Smooth muscle cell of the pulmonary artery (primary cell): Measurements from ENCODE around the gene SDK1. TPM values are rescaled to one million over a fixed set of nuclear protein-coding genes. Genes with fewer than 3 reads are reported as not detected.

Source experiments
- total RNA-seq: library from RNA; depleted of rRNA; stranded (reverse); fragments of >200 nt; gene quantifications from 2 replicates; pipeline ENCODE4 v1.2.3, GENCODE V29; 2014

Gene SDK1, protein sequence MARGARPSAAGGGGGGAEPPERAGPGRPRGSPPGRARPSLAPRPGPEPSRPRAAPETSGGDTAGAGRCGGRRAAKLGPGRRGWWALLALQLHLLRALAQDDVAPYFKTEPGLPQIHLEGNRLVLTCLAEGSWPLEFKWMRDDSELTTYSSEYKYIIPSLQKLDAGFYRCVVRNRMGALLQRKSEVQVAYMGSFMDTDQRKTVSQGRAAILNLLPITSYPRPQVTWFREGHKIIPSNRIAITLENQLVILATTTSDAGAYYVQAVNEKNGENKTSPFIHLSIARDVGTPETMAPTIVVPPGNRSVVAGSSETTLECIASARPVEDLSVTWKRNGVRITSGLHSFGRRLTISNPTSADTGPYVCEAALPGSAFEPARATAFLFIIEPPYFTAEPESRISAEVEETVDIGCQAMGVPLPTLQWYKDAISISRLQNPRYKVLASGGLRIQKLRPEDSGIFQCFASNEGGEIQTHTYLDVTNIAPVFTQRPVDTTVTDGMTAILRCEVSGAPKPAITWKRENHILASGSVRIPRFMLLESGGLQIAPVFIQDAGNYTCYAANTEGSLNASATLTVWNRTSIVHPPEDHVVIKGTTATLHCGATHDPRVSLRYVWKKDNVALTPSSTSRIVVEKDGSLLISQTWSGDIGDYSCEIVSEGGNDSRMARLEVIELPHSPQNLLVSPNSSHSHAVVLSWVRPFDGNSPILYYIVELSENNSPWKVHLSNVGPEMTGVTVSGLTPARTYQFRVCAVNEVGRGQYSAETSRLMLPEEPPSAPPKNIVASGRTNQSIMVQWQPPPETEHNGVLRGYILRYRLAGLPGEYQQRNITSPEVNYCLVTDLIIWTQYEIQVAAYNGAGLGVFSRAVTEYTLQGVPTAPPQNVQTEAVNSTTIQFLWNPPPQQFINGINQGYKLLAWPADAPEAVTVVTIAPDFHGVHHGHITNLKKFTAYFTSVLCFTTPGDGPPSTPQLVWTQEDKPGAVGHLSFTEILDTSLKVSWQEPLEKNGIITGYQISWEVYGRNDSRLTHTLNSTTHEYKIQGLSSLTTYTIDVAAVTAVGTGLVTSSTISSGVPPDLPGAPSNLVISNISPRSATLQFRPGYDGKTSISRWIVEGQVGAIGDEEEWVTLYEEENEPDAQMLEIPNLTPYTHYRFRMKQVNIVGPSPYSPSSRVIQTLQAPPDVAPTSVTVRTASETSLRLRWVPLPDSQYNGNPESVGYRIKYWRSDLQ (N-terminal part only)
- 0.07 and 0.78 TPM in 2 replicates for total RNA-seq

DNA sequence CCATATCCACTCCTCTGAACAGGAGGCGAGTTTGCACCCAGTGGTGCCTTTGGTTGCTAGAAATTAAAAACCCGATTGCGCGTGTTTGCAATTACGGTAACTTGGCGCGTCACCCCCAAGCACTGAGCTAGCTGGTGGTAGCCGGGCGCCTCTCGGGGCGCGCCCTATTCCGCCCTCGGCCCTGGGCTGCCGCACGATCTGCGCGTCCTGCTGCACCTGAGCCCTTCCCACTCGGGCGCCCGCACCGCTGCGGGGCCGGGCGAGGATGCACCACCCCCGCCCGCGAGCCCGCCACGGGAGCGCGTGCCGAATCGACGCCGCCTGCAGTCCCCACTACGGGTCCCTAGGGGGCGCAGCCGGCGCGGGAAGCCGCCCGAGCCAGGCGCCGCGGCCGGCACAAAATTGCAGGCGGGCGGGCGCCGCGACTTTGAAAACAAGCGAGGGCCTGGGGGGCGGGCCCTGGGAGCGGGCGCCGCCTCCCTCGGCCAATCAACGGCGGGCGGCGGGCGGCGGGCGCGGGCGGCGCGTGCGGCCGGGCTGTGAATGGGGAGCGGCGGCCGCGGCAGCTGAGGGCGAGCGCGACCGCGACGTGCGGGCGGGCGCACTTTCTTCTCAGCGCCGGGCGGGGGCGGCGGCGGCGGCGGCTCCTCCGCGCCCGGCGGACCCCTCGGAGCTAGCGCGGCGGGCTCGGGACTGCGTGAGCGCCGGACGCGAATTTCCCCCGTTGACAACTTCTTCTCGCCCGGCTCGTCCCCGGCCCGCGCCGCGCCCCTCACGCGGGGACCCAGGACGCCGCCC is at the start of gene SDK1:
Gene SDK1 (plus strand): TSS at position 602 of the 798 bp plus-strand sequence. CDS start 335 bp downstream, outside the sequence.

